Mucosa of descending colon (tissue), 3 donors: ENCODE results near the gene EDARADD. TPM values are rescaled to one million over a fixed set of nuclear protein-coding genes. Genes with fewer than 3 reads are reported as not detected.

Experiments
- ATAC-seq: fragments of 200-7000 bp; cut with Tn5 transposase; one replicate; pipeline ENCODE4 v1.9.1; 2020; ENCODE audit warnings: mild to moderate bottlenecking, moderate library complexity
- DNase-seq, 3 donors: peaks; one replicate each; pipeline ENCODE4 v3.0.0-alpha.2; 2020
- H3K36me3 ChIP-seq: fragments of 200-600 bp; one replicate; pipeline ENCODE4 v1.8.0; 2021; ENCODE audit warnings: low read depth, mild to moderate bottlenecking
- H3K4me1 ChIP-seq: fragments of 200-600 bp; one replicate; pipeline ENCODE4 v1.8.0; 2021; ENCODE audit warnings: low read depth, mild to moderate bottlenecking
- H3K4me3 ChIP-seq: fragments of 200-600 bp; one replicate; pipeline ENCODE4 v1.8.0; 2021; ENCODE audit warnings: mild to moderate bottlenecking
- H3K9me3 ChIP-seq: fragments of 200-600 bp; one replicate; pipeline ENCODE4 v1.8.0; 2021; ENCODE audit warnings: mild to moderate bottlenecking
- CTCF ChIP-seq: fragments of 200-600 bp; IDR thresholded peaks from one replicate; pipeline ENCODE4 v1.8.0; 2022; ENCODE audit warnings: antibody characterized with exemption, mild to moderate bottlenecking
- intact Hi-C, 2 donors: fragments of 100-400 bp; cut with DNase I in 1 of 2; cut with micrococcal nuclease in 1 of 2; formaldehyde crosslinking; loops; one replicate each; pipeline versions ENCODE4 v1.11.0 to v1.11.1; 2022; cut with DNase I, micrococcal nuclease
- total RNA-seq, 3 donors: library from RNA; stranded (reverse); fragmentation: NEBNext Ultra II Directional in 2 of 3; extraction: Animal tissue kit (Norgen Biotek cat#: 25700) in 2 of 3; gene quantifications; one replicate each; pipeline versions ENCODE4 v1.2.1 to v1.2.4, GENCODE V29; 2021 to 2023
- donor health status: DM: no; HTN: no; CAD: no; lungs with moderate emphysema.
- donor health status: DM: no; HTN: no; CAD: no.
- donor health status: DM: no; HTN: yes; CAD: no.

The EDARADD gene
- total RNA-seq, 3 donors from 2014 or later, result 0.16 to 0.48 TPM; not detected in 1

GRCh38 chr1:236489710-236490377 is 95.8 kb downstream of the EDARADD start:
- intact Hi-C loops, result loop anchor here in 1 of 2 donors (5.0 kb wide), 1 partner anchor 378 kb away; no protein-coding TSS in a partner anchor
- TF ChIP-seq CTCF, result no peak
- no peaks in the 10 kb centered on the region for H3K9me3 ChIP-seq
- no peaks in the 10 kb centered on the region for H3K36me3 ChIP-seq
- DNase-seq, result peak in 1 of 3 donors; percentile 45
- peak; percentile 64 for ATAC-seq
- no peak overlapping the region for H3K4me3 ChIP-seq
- H3K4me1 ChIP-seq, result no peaks in the 10 kb centered on the region

- H3K4me1 ChIP-seq, result no peaks in the 10 kb centered on the region
- no peak for DNase-seq
- no peaks in the 10 kb centered on the region for H3K9me3 ChIP-seq
- intact Hi-C loops, result no loop called here
- ATAC-seq, result no peak
- TF ChIP-seq CTCF, result no peak
- H3K4me3 ChIP-seq, result no peak overlapping the region
- no peaks in the 10 kb centered on the region for H3K36me3 ChIP-seq
Observed at GRCh38 chr1:236491469-236492136, 97.5 kb downstream of the EDARADD start.

DNA sequence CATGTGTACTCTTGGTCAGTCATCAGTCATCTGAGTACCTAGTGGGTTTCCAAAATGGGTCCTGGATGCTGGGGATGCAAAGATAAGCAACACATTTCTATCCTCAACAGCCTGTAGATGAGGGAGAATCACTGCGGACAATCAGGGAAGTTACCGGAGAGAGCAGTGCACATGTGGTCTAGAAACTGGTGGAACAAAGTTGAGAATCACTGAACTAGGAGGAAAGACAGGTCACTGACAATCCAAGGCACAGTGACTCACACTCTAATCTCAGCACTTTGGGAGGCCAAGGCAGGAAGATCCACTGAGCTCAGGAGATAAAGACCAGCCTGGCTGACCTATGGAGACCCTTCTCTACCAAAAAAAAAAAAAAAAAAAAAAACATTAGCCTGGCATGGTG is 98.3 kb downstream of the EDARADD start:
- intact Hi-C loops, result no loop called here
- ATAC-seq (no peak), DNase-seq (no peak)
- Histone ChIP-seq H3K9me3 (no peaks in the 10 kb centered on the region), H3K36me3 (no peaks in the 10 kb centered on the region), H3K4me1 (no peaks in the 10 kb centered on the region), H3K4me3 (no peak overlapping the region)
- no peak for TF ChIP-seq CTCF

DNA sequence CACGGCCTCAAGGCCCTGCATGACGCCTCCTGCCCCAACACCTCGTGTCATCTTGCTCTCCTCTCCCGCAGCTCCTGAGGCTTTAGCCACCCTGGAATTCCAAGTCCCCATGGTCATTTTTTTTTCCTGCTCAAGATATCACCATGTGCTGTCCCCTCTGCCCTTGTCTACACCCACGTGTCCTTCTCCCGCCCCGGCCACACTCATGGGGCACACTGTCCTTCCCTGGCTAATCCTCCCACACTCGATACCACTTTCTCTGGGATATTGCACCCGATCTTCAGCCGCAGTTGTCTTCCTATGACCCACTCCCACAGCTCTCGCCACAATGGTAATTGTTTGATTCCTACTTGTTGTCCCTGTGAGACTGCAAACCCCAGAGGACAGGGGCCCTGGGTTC is 100.0 kb downstream of the EDARADD start:
- TF ChIP-seq CTCF, result no peak
- no peak for ATAC-seq
- Histone ChIP-seq H3K36me3 (no peaks in the 10 kb centered on the region), H3K4me1 (no peaks in the 10 kb centered on the region), H3K9me3 (no peaks in the 10 kb centered on the region), H3K4me3 (no peak overlapping the region)
- no peak for DNase-seq
- intact Hi-C loops, result no loop called here

- intact Hi-C loops, result no loop called here
Observed at GRCh38 chr1:236494586-236495466, 100.7 kb downstream of the EDARADD start.

More at GRCh38 chr1:236494586-236495466, 100.7 kb downstream of the EDARADD start:
- DNase-seq (no peak), ATAC-seq (no peak)
- no peaks in the 10 kb centered on the region for H3K9me3 ChIP-seq
- no peak for TF ChIP-seq CTCF
- no peaks in the 10 kb centered on the region for H3K4me1 ChIP-seq
- no peaks in the 10 kb centered on the region for H3K36me3 ChIP-seq
- no peak overlapping the region for H3K4me3 ChIP-seq
